ENCODE data around the gene WASF2.
"Not testable (repeated sequence)": the region's sequence is repeated elsewhere in the genome, so short reads cannot be mapped to it uniquely, and the experiment has no call there.

WASF2 gene

DNA sequence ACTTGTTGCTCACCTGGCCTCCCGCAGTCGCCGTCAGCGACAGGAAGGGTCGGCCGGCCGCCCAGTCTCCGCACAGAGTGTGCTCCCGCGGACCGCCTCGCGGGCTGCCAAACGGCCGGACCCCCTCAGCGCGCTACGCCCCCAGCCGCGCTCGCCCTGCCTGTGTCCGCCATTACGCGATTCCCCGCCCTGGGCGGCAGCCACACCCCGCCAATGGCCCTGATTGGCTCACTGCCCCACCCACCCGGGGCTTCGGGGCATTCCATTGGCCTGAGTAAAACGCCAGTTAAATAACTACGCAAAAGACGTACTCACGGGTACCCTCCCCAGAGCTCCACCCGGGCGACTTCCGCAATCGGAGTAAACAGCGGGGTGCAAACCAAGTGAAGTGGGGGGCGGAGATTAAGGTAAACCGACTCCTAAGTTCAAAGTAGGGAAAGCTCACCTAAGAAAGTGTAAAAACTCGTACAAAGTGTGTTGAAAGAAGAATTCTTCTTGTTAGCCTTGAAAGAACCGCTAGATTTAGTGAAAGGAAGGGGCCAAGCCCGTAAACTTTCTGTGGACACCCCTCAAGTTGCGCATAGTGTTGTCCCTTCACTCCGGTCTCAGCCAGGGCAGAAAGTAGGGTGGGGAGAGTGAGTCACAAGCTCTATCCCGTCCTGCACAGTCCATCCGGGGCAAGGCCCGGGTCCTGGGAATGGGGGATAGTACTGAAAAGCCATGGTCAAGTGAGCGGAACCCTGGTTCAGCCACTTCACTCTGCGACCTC is at the start of gene WASF2:
TSS of gene WASF2 (minus strand) at position 195 of the 769 bp plus-strand sequence. CDS start 61,277 bp downstream, outside the sequence.
- DNase-seq = peak; percentile 99

GRCh38 chr1:27538793-27539192 is 48.8 kb upstream of the WASF2 start:
- DNase-seq = no peak

- not testable (repeated sequence) for DNase-seq
Observed at GRCh38 chr1:27538305-27538676, 48.3 kb upstream of the WASF2 start.

DNA sequence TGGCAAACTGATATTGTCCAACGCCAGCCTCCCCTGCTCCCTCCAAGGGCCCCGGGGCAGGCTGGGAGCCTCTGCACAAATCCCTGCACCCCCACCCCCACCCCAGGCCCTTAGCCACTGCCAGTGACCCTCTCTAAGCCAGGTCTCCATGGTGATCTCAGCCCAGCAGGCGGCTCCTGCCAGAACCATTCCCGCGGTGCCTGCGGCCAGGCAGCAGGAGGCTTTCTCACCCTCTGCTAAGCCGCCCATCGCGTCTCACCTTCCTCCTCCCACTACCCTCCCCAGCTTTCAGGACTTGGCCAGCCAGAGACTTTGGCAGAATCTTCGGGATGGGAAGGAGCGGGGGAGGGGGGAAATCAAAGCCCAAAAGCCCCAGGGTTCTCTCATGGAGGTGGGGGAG is 46.8 kb upstream of the WASF2 start:
- DNase-seq = no peak

DNA sequence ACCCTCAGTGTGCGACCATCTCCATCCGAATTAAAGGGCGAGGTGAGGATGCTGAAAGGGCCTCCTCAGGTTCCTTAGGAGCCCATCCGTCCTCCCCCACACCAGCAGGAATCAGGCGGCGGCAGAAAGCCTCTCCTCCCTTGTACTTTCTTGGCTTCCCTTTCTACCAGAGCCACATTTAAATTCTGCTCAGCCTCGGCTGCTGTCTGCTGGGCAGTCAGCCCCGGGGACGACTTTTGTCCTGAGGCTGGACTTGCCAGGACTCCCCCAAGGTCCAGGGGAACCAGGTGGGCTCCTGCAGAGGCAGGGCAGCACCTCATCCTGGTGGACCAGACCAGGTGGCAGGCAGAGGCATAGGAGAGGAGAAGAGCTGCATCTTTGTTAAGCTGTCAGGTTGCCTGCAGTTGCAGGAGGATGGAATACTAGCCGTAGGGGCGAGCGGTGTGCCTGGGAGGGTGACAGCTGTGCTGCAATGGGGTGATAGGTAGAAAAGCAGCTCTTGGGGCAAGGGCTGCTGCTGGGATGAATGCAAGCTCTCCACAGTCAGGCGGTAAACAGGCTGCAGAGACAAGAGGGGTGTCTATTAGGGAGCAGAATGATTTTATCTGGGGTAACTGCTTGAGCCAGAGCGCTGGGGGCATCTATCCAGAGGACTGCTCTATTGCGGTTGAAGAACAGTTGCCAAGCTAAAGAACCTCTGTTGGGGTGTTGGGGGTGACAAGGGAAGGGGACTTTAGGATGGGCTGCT is 46.2 kb upstream of the WASF2 start:
- DNase-seq = no peak

DNA sequence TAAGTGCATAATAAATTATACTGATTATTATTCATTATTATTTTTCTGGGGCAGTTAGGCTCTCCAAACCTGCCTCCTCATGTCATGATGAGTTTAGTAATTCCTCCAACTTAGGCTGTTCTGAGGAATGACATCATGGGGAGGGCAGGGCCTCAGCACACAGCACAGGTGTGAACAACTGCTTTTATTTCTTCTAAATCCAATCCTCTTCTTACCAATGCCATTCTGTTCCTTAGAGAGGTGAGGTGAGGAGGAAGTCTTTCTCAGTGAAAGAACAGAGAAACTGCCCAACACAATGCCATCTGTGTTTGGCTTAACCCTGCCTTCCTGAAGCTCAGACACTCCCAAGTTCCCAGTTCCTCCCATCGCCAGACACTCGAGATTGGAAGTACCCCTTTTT is 45.4 kb upstream of the WASF2 start:
- no peak for DNase-seq

GRCh38 chr1:27531959-27532685 is 42.2 kb upstream of the WASF2 start:
- no peak for DNase-seq

GRCh38 chr1:27530192-27530591 is 40.2 kb upstream of the WASF2 start:
- no peak for DNase-seq

DNA sequence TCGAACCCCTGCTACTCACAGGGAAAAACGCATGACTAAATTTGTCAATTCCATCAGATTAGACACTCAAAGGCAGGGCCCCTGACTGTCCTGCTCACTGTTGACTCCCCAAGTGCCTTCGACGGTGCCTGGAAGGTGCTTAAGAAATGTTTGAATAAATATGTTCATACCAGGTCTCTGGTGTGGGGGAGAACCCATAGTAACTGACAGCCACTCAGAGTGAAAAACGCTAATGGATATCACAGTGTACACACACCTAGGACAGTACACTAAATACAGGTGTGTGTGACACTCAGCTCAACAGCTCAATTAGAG is 39.7 kb upstream of the WASF2 start:
- DNase-seq = no peak

DNA sequence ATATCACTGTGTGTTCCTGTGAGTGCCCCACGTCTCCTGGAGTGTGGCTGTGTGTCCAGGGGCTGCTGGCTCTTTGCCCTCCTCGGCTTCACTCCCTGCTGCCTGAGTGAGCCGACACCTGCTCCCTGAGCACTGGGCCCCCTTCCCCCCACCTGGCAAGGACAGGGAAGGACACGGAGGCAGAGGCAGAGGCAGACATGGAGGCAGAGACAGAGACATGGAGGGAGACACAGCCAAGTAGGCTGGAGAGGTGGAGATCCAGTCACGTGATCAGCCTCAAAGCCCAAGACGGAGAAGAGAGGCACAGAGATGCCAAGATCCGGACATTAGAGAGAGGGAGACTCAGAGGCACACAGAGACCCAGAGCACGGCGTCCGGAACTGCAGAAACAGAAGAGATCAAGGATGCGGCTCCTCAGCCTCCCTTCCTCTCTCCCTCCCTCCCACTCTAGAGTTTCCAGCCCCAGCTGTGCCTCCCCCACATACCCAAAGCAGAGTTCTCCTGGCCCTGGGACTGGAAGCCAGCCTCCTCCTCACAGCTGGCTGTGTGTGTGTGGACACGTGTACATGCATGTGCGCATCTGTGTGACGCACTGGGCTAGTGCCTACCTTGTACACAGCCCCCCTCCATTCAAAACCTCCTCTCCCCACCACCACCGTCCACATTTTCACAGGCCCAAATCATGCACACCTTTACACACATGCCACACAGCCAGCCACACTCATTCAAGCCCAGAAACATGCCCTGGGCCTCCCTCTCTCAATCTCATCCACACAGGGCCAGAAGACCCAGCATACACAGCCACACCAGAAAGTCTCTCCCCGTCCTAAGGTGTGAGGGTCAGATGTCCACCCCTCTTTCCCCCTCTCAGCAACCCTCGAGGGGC is 39.1 kb upstream of the WASF2 start:
- DNase-seq = no peak

GRCh38 chr1:27527890-27528817 is 38.2 kb upstream of the WASF2 start:
- no peak for DNase-seq

GRCh38 chr1:27527223-27527889 is 37.4 kb upstream of the WASF2 start:
- no peak for DNase-seq

- no peak for DNase-seq
Observed at GRCh38 chr1:27526569-27527222, 36.7 kb upstream of the WASF2 start.

DNA sequence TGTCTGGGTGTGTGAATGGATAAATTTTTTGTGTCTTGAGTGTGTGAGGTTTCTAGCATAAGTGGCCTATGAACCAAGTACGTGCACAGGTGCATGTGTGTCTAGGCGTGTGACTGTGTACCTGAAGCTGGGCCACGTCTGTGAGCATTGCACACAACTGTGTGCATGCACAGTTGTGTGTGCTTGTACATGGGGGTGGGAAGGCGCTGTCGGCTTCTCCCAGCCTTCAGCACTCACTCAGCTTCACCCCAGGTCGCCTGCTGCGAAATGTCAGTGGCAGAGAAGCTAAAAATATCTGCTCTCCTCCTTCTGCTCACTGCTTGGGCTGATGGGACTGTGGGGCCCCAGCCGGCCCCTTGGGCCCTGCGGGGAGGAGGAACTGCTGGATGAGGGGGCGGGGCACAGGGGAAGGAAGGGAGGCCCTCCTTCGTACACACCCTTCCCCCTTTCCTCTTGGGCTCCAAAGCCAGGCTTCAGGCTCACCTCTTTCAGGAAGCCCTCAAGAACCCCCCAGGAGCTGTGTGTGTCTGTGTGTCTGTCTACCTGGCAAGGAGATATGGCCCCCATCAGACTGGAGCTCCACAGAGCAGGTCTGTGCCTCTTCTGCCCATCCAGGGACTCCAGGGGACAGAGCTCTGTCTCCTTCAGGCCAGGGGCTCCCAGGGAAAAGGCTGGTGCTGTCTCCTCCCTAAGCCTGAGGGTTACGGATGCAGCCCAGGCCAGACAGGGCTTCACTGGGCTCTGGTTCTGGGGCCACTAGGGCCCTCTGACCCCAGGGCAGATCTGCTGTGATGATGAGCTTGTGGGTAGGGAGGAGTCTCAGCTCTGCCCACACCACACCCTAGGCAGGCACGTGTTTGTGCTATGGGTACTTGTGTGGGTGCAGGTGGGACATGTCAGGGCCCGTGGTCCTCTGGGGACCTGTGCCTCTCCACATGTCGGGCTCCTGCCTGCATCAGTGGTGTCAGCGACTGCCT is 35.6 kb upstream of the WASF2 start:
- DNase-seq = peak; percentile 88

GRCh38 chr1:27523337-27524020 is 33.5 kb upstream of the WASF2 start:
- DNase-seq = no peak

DNA sequence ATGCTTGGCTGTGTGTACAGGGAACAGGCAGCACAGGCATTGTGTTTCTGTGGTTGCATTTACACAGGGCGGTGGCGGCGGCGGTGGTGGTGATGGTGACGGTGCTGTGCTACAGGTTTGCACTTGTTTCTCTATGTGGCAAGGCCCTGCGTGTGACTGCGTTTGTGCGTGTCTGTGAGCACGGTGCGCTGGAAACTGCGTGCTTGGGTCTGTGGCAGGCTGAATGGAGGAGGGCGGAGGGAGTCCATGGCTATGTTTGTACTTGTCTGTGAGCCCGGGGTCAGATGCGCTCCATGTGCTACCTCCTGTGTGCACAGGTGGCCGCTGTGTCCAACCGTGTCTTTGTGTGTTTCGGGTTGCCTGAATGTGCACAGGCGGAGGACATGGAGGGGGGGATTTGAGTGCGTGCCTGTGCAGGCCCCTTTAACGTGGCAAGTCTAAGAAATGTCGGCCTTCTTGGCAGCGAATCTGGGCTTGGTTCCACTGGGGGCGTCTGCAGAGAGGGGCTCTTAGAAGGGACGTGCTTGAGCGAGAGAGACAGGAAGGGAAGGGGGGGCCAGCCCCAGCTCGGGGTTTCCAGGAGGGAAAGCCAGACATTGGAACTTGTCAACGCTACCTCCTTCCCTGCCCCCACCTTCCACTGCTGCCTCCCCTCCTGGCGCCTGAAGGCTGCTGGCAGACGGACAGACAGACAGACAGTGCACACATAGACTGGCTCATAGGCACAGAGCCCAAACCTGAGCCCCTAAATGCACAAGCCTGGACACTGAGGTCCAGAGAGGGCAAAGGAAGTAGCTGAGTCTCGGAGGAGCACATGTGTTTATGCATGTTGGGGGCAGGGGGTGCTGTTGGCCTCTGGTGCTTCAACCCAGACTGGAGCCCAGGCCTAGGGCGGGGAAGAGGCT is 32.7 kb upstream of the WASF2 start:
- DNase-seq = no peak

- no peak for DNase-seq
Observed at GRCh38 chr1:27521861-27522431, 32.0 kb upstream of the WASF2 start.
